Transverse colon (tissue), 3 donors: ENCODE data around the gene MSH4.
"Not testable (repeated sequence)": the region's sequence is repeated elsewhere in the genome, so short reads cannot be mapped to it uniquely, and the experiment has no call there.

Experiments used
- EP300 ChIP-seq: sonication (generic); formaldehyde crosslinking; IDR thresholded peaks from one replicate; pipeline ENCODE4 v1.6.1; 2017; ENCODE audit warnings: antibody characterized with exemption, low read depth
- POLR2A ChIP-seq: fragments of 450-650 bp; IDR thresholded peaks from one replicate; pipeline ENCODE4 v1.6.1; 2016; ENCODE audit warnings: antibody characterized with exemption, mild to moderate bottlenecking, moderate library complexity
- TF ChIP-seq, protein P1 (sequence below), 5 experiments: fragments of 200-600 bp in 3 of 5; fragments of 450-650 bp in 2 of 5; sonication (generic) in 3 of 5; IDR thresholded peaks; 1 replicate in 2 of 5; 2 replicates in 3 of 5; pipeline ENCODE4 v1.5.1; 2016 to 2017; ENCODE audit warnings: antibody characterized with exemption in 5 of 5, inconsistent platforms in 3 of 5, mild to moderate bottlenecking in 2 of 5, moderate library complexity in 1 of 5

DNA sequence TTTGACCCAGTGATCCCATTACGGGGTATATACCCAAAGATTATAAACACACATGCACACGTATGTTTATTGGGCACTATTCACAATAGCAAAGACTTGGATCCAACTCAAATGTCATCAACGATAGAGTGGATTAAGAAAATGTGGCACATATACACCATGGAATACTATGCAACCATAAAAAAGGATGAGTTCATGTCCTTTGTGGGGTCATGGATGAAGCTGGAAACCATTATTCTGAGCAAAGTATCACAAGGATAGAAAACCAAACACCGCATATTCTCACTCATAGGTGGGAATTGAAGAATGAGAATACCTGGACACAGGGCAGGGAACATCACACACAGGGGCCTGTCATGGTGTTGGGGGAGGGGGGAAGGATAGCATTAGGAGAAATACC, 12.8 kb upstream of the MSH4 start:
- not testable (repeated sequence) for TF ChIP-seq POLR2A, EP300
- TF ChIP-seq, protein P1, sequence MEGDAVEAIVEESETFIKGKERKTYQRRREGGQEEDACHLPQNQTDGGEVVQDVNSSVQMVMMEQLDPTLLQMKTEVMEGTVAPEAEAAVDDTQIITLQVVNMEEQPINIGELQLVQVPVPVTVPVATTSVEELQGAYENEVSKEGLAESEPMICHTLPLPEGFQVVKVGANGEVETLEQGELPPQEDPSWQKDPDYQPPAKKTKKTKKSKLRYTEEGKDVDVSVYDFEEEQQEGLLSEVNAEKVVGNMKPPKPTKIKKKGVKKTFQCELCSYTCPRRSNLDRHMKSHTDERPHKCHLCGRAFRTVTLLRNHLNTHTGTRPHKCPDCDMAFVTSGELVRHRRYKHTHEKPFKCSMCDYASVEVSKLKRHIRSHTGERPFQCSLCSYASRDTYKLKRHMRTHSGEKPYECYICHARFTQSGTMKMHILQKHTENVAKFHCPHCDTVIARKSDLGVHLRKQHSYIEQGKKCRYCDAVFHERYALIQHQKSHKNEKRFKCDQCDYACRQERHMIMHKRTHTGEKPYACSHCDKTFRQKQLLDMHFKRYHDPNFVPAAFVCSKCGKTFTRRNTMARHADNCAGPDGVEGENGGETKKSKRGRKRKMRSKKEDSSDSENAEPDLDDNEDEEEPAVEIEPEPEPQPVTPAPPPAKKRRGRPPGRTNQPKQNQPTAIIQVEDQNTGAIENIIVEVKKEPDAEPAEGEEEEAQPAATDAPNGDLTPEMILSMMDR (IDR thresholded peaks at IDR 0.05): not testable (repeated sequence)
